H1 (cell line): ENCODE data around the gene ANP32B. TPM values are rescaled to one million over a fixed set of nuclear protein-coding genes. Genes with fewer than 3 reads are reported as not detected.

Experiments
- CHD1 ChIP-seq: IDR thresholded peaks from 2 replicates; pipeline ENCODE4 v1.6.1; 2012; ENCODE audit warnings: low read depth, low read length, improper control_type of control experiment
- E2F6 ChIP-seq: IDR thresholded peaks from 2 replicates; pipeline ENCODE4 v1.6.1; 2012; ENCODE audit warnings: inconsistent platforms
- EGR1 ChIP-seq: IDR thresholded peaks from 2 replicates; pipeline ENCODE4 v1.6.1; 2011; ENCODE audit warnings: low read depth, low read length, borderline replicate concordance
- NANOG ChIP-seq: IDR thresholded peaks from 2 replicates; pipeline ENCODE4 v1.6.1; 2011; ENCODE audit warnings: low read length, low read depth, mild to moderate bottlenecking, inconsistent platforms; ENCODE audit not compliant: insufficient read depth, poor library complexity, severe bottlenecking
- NRF1 ChIP-seq: IDR thresholded peaks from 2 replicates; pipeline ENCODE4 v1.6.1; 2011; ENCODE audit warnings: mild to moderate bottlenecking, low read depth, low read length, improper control_type of control experiment
- POLR2A ChIP-seq, 2 experiments: IDR thresholded peaks; 1 replicate in 1 of 2; 2 replicates in 1 of 2; pipeline ENCODE4 v1.6.1; 2011; ENCODE audit warnings: low read depth in 2 of 2, low read length in 2 of 2, mild to moderate bottlenecking in 2 of 2; ENCODE audit errors: control extremely low read depth in 1 of 2
- POU5F1 ChIP-seq: IDR thresholded peaks from 2 replicates; pipeline ENCODE4 v1.6.1; 2011; ENCODE audit warnings: low read depth, mild to moderate bottlenecking, low read length, moderate library complexity
- SP2 ChIP-seq: IDR thresholded peaks from 2 replicates; pipeline ENCODE4 v1.6.1; 2012; ENCODE audit warnings: mild to moderate bottlenecking, low read length, inconsistent platforms
- SP4 ChIP-seq: IDR thresholded peaks from 2 replicates; pipeline ENCODE4 v1.6.1; 2012; ENCODE audit warnings: low read length, inconsistent platforms
- YY1 ChIP-seq: IDR thresholded peaks from 2 replicates; pipeline ENCODE4 v1.6.1; 2011; ENCODE audit warnings: low read depth, mild to moderate bottlenecking, low read length
- polyA plus RNA-seq, 7 experiments: library from polyadenylated mRNA; depleted of rRNA in 3 of 7; stranded (reverse) in 5 of 7; unstranded in 2 of 7; fragments of >200 nt in 5 of 7; fragments of 200-250 nt in 2 of 7; gene quantifications; 1 replicate in 5 of 7; 2 replicates in 1 of 7; 4 replicates in 1 of 7; pipeline versions ENCODE4 v1.2.1 to v1.2.3, GENCODE V29; 2011 to 2013; ENCODE audit warnings: missing spikeins in 2 of 7, mixed read lengths in 2 of 7
- total RNA-seq: library from RNA; stranded (reverse); fragmentation: NEBNext Ultra II Directional; extraction: Animal tissue kit (Norgen Biotek cat#: 25700); gene quantifications from 2 replicates; pipeline ENCODE4 v1.2.1, GENCODE V29; 2021

Gene ANP32B
- total and polyA plus RNA-seq, 2 of the 8 experiments (the other 6 are each of a cell fraction or from before 2014, with no cell fraction given), result 7.6 to 88.1 TPM

GRCh38 chr9:97966493-97966892 is 16.6 kb upstream of the ANP32B start (continued):
- TF ChIP-seq NANOG (no peak), POLR2A (IDR thresholded peaks at IDR 0.05; ENCODE audit: control extremely low read depth in 1 of 2, low read depth in 2 of 2, low read length in 2 of 2) (no peak), SP2 (no peak), NRF1 (no peak), YY1 (no peak), E2F6 (no peak), CHD1 (no peak), EGR1 (no peak), POU5F1 (no peak), SP4 (no peak)
